HG03280 (cell line): ENCODE data around the gene TEKT2.

Experiments
- ATAC-seq: cut with Tn5 transposase; IDR thresholded peaks from one replicate; pipeline ENCODE4 v1.9.1; 2021; ENCODE audit warnings: mild to moderate bottlenecking, moderate library complexity; ENCODE audit not compliant: unreplicated experiment

Gene TEKT2

GRCh38 chr1:36087233-36088123 is 3.6 kb downstream of the TEKT2 start:
- no peak for ATAC-seq

- no peak for ATAC-seq
Observed at GRCh38 chr1:36088265-36088576, 4.3 kb downstream of the TEKT2 start.

GRCh38 chr1:36088577-36089392 is 4.9 kb downstream of the TEKT2 start, which contains the start of gene ADPRS:
ADPRS (plus strand) TSS chr1:36088892; CDS start chr1:36088905, 13 bp downstream.
- ATAC-seq, result peak; percentile 83

- ATAC-seq, result no peak
Observed at GRCh38 chr1:36089393-36090121, 5.7 kb downstream of the TEKT2 start.

- no peak for ATAC-seq
Observed at GRCh38 chr1:36091141-36091540, 7.2 kb downstream of the TEKT2 start.

GRCh38 chr1:36091698-36092097 is 7.8 kb downstream of the TEKT2 start:
- no peak for ATAC-seq

- ATAC-seq, result no peak
Observed at GRCh38 chr1:36092166-36092797, 8.4 kb downstream of the TEKT2 start.

GRCh38 chr1:36092798-36093185 is 8.9 kb downstream of the TEKT2 start:
- ATAC-seq, result no peak

- ATAC-seq, result no peak
Observed at GRCh38 chr1:36093226-36093625, 9.3 kb downstream of the TEKT2 start.

- no peak for ATAC-seq
Observed at GRCh38 chr1:36093929-36094328, 10.0 kb downstream of the TEKT2 start.

- ATAC-seq, result no peak
Observed at GRCh38 chr1:36094621-36095061, 10.7 kb downstream of the TEKT2 start.

- ATAC-seq, result no peak
Observed at GRCh38 chr1:36095760-36096405, 12.0 kb downstream of the TEKT2 start.

- ATAC-seq, result no peak
Observed at GRCh38 chr1:36096500-36097432, 12.9 kb downstream of the TEKT2 start.

GRCh38 chr1:36097693-36098585 is 14.0 kb downstream of the TEKT2 start:
- ATAC-seq, result no peak

GRCh38 chr1:36098650-36099365 is 14.9 kb downstream of the TEKT2 start:
- ATAC-seq, result no peak

- ATAC-seq, result no peak
Observed at GRCh38 chr1:36099681-36100341, 15.9 kb downstream of the TEKT2 start.

GRCh38 chr1:36100376-36100775 is 16.5 kb downstream of the TEKT2 start:
- no peak for ATAC-seq
